Activated CD4-positive, alpha-beta T cell treated with anti-CD3 and anti-CD28 coated beads, Interleukin-2, Interleukin-6, amounts not matched to agents 100 ng/mL and 50 ng/mL, durations not matched to agents 16 hours and 8 hours (primary cell): ENCODE data around the gene HPCAL1.

Experiments used
- DNase-seq: peaks from one replicate; pipeline ENCODE4 v3.0.0-alpha.2; 2020

Gene HPCAL1

GRCh38 chr2:10357193-10358169 lies 54.8 kb downstream of the HPCAL1 start:
- DNase-seq, result no peak

- DNase-seq, result no peak
Measured at GRCh38 chr2:10359246-10359645, 56.5 kb downstream of the HPCAL1 start.

GRCh38 chr2:10359731-10360329 lies 57.1 kb downstream of the HPCAL1 start:
- DNase-seq, result no peak

DNA sequence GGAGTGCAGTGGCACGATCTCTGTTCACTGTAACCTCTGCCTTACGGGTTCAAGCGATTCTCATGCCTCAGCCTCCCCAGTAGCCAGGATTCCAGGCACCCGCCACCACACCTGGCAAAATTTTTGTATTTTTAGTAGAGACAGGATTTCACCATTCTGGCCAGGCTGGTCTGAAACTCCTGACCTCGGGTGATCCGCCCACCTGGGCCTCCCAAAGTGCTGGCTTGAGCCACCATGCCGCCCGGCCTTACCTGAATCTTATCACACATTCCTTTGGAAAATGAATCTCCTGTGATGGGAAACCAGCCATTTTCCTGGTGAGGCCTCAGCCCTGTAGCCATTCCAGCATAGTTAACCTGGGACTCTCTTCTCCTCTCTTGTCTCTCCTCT lies 57.8 kb downstream of the HPCAL1 start:
- DNase-seq, result no peak

DNA sequence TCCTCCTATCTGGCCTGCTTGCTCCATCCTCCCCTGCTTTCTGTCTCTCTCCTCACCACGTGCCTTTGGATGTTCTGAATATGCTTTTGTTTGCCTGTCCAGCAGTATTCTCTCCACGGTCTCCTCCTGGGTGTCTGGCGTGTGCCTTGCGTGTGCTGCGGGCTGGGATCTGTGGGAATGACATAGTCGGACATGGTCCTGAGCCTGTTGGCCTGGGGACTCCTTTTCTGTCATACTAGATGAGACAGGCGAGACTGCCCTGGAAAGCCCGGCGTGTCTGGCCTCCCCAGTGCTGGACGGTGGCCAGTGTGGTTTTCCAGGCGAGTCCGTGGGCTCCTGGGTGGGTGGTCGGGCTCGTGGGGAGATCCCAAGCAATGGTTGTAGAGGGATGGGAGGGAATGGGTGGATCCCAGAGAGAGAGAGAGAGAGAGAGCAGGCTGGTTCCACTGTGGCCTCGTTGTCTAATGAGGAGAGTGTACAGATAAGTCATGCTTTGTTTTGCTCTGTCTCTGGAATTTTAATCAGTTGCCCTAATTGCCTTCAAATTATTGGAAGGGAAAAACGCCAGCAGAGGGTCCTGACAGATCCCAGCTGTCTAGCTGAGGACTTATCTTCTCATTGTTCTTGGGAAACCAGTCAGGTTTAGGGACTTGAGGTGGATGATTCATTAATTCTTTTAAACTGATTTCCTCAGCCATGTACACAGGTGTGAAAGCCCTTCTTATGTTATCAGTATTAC lies 58.3 kb downstream of the HPCAL1 start:
- DNase-seq, result no peak

GRCh38 chr2:10362096-10362897 lies 59.6 kb downstream of the HPCAL1 start:
- no peak for DNase-seq

- no peak for DNase-seq
Measured at GRCh38 chr2:10362898-10363454, 60.3 kb downstream of the HPCAL1 start.

DNA sequence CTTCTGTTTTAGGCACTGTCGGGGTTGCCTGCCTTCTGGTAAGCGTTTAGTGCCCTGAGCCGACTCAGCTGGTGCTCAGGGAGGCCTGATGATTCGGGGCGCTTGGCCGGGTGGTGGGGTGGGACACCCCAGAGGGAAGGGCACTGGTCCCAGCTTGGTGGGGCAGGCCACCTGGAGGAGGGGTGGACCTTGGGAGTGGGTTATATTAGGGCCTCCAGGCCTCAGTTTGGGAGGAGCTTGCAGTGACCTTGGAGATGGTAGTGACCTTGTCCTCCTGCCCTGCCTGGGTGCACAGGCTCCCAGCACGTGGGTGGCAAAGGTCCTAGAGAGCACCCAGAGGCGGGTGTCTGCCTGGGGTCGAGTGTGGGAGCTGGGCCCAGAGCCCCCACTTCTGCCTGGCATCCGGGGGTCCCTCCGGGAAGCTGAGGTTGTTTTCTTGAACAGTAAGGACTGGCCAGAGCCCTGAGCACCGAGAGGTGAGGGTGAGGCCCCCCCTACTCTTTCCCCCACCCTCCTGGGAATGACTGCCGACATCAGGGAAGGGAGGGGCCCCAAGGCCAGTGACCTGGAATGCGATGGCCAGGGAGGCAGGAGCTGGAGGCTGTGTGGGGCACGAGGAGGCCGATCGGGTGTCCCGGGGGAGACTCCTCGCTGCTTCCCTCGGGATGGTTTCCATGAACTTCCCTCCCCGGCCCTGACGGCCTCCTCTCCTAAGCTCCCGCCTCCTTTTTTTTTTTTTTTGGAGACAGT lies 61.3 kb downstream of the HPCAL1 start:
- no peak for DNase-seq

DNA sequence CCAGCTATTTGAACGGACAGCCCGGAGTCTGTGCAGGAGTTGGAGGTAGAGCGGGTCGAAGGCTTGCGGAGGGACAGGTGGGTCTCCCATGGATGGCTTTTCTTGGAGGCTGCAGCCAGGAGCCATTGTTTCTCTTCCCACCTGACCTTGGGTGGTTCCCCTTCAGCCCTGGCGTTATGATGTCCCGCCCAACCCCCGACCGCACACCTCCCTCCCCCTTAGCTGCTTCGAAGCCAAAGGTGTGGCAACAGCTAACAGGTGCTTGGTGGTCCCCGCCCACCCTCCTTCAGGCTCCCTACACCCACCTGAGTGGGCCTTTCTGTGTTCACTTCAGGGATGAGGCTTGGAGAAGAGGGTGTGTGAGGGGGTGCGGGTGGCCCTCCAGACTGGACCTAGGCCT lies 62.7 kb downstream of the HPCAL1 start:
- DNase-seq, result no peak

DNA sequence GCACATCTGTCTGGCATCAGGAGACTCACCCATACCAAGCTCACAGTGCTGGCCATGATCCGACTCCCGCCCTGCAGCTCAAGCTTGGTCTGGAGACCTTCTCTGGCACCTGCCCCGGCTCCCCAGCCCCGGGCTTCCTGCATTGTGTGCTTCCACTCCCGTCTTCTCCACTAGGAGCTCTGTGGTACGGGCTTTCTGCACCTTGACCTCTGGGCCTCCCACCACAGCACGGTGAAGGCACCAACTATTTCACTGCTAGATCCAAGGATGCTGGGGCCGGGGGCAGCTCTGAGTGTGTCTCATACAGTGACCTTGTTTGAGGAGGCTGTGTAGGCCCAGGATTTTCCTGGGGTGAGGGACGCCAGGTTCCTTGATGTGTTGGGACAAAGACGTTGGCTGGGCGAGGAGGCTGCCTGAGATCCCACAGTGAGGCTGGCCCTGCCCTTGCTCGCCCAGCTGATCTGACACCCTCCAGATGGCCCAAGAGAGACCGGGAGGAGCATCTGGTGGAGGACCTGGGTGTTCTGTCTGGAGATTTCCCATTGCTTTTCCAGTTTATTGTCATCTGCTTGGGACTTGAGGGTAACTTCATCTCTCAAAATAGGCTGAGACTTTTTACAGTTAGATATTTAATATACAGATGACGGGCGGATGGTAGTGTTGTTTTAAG lies 64.0 kb downstream of the HPCAL1 start:
- DNase-seq, result no peak

GRCh38 chr2:10367472-10368439 lies 65.1 kb downstream of the HPCAL1 start:
- no peak for DNase-seq

- DNase-seq, result no peak
Measured at GRCh38 chr2:10368491-10369231, 66.0 kb downstream of the HPCAL1 start.

DNA sequence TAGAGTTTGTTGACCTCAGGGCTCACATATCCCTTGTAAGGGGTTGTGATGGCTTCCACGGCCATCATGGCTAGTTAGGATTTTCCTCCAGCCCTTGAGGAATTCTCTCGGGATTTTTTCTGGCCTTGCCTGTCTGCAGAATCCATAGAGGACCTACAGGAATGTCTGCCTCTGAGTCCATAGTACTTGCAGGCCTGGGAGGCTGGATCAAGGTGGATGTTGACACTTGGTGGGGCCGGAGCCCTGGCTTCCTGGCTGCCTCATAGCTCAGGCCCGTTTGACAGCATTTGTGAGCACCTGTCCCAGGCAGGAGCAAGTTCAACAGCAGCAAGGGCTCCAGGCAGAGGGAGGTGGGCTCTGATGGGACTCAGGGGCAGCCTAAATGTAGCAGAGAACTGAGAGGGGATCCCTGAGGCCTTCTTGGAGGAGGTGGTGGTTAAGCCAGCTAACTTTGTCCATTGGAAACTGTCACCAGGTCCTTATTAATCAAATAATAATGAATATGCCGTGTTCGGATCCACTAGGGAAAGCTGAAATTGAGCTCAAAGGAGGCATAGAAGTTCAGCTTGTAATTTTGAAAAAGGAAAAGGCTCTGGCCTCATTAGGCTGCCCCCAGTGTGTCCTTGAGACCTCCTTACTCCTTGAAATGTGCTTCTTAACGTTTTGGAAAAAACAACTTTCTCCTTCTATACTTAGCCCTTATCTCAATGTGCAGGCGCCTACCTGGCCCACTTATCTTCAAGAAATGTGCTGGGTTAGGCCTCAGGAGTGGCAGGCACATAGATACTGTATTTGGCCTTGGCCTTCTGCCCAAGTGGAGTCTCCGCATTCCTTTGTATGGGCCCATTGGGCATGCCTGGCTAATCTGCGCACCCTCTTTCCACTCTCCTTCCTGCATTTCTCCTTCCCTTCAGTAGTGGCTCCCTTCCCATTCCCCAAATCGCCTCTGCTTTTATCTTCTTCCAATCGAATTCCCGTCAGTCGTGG lies 66.9 kb downstream of the HPCAL1 start:
- no peak for DNase-seq

- no peak for DNase-seq
Measured at GRCh38 chr2:10370390-10370789, 67.7 kb downstream of the HPCAL1 start.

GRCh38 chr2:10370895-10371294 lies 68.2 kb downstream of the HPCAL1 start:
- no peak for DNase-seq

- DNase-seq, result no peak
Measured at GRCh38 chr2:10371441-10372196, 68.9 kb downstream of the HPCAL1 start.
